ENCODE results near the gene MYO3B. TPM values are rescaled to one million over a fixed set of nuclear protein-coding genes. Genes with fewer than 3 reads are reported as not detected.

Gene MYO3B
- total RNA-seq, 1 donor from 2014 or later: not detected

- ATAC-seq: no peak
- no peak for DNase-seq
- intact Hi-C loops (cut with DNase I): no loop called here
- Histone ChIP-seq H3K4me1 (no peaks in the 10 kb centered on the region), H3K9me3 (no peaks in the 10 kb centered on the region), H3K36me3 (no peaks in the 10 kb centered on the region), H3K4me3 (no peak overlapping the region), H3K27ac (no peak overlapping the region), H3K27me3 (ENCODE audit: low read depth) (no peaks in the 10 kb centered on the region)
- no peak for TF ChIP-seq CTCF (IDR thresholded peaks at IDR 0.05)
Observed at GRCh38 chr2:170180031-170180566, 2.2 kb downstream of the MYO3B start.

DNA sequence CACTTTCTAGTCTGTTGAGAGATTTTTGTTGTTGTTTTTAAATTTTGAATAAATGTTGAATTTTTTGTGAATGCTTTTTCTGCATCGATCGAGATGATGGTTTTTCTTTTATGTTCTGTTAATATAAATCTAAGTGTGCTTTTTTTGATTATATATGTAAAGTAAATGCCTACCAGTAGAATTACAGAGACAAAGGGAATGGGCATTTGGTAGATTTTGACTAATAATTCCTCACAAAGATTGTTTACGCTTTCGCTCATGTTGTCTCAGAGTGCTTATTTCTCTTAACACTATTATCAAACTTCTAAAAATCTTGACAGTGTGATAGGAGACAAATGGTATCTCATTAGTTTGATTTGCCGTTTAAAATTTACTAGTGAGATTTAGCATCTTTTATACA lies 3.7 kb downstream of the MYO3B start:
- Histone ChIP-seq H3K27ac (no peak overlapping the region), H3K27me3 (ENCODE audit: low read depth) (no peaks in the 10 kb centered on the region), H3K4me1 (no peaks in the 10 kb centered on the region), H3K4me3 (no peak overlapping the region), H3K9me3 (peaks cover 8% of the 10 kb centered on the region), H3K36me3 (no peaks in the 10 kb centered on the region)
- DNase-seq (no peak), ATAC-seq (no peak)
- intact Hi-C loops (cut with DNase I): no loop called here
- TF ChIP-seq CTCF (IDR thresholded peaks at IDR 0.05): no peak

DNA sequence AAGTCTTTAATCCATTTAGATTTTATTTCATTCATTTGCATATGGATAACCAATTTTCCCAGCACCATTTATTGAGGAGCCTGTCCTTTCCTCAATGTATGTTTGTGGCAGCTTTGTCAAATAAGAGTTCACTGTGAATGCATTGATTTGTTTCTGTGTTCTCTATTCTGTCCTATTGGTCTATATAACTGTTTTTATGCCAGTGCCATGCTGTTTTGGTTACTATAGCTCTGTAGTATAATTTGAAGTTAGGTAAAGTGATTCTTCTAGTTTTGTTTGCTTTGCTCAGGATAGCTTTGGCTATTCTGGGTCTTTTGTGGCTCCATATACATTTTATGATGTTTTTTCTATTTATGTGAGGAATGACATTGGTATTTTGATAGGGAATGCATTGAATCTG lies 7.4 kb downstream of the MYO3B start:
- no peak for DNase-seq
- Histone ChIP-seq H3K27me3 (ENCODE audit: low read depth) (no peaks in the 10 kb centered on the region), H3K9me3 (peaks cover 13% of the 10 kb centered on the region), H3K4me3 (no peak overlapping the region), H3K36me3 (no peaks in the 10 kb centered on the region), H3K27ac (no peak overlapping the region), H3K4me1 (no peaks in the 10 kb centered on the region)
- no peak for ATAC-seq
- no peak for TF ChIP-seq CTCF (IDR thresholded peaks at IDR 0.05)
- intact Hi-C loops (cut with DNase I): no loop called here

GRCh38 chr2:170189757-170190156 lies 11.8 kb downstream of the MYO3B start:
- H3K27ac ChIP-seq: no peak overlapping the region
- H3K9me3 ChIP-seq: peaks cover 13% of the 10 kb centered on the region
- H3K36me3 ChIP-seq: no peaks in the 10 kb centered on the region
- no peak for TF ChIP-seq CTCF (IDR thresholded peaks at IDR 0.05)
- ATAC-seq: no peak
- H3K27me3 ChIP-seq (ENCODE audit: low read depth): no peaks in the 10 kb centered on the region
- intact Hi-C loops (cut with DNase I): no loop called here
- H3K4me1 ChIP-seq: no peaks in the 10 kb centered on the region
- DNase-seq: no peak
- no peak overlapping the region for H3K4me3 ChIP-seq

- Histone ChIP-seq H3K4me3 (no peak overlapping the region), H3K27ac (no peak overlapping the region), H3K4me1 (no peaks in the 10 kb centered on the region), H3K36me3 (no peaks in the 10 kb centered on the region), H3K9me3 (peaks cover 13% of the 10 kb centered on the region), H3K27me3 (ENCODE audit: low read depth) (no peaks in the 10 kb centered on the region)
- no peak for TF ChIP-seq CTCF (IDR thresholded peaks at IDR 0.05)
- DNase-seq: no peak
- intact Hi-C loops (cut with DNase I): no loop called here
- no peak for ATAC-seq
Observed at GRCh38 chr2:170190172-170190571, 12.2 kb downstream of the MYO3B start.

All from lower lobe of right lung (tissue), 2 donors.